Measurements from ENCODE around the gene TMEM184B. TPM values are rescaled to one million over a fixed set of nuclear protein-coding genes. Genes with fewer than 3 reads are reported as not detected.

The TMEM184B gene
- total RNA-seq, 4 donors from 2014 or later: 18.7 to 88.4 (median 41.1) TPM

GRCh38 chr22:38300197-38300945 lies 27.6 kb upstream of the TMEM184B start:
- in situ Hi-C loops (cut with MboI; ENCODE audit: low pct_ligation_motif_present in 1 of 4, low pct_unique_long_range_greater_than_20kb in 1 of 4, low sequenced_read_pairs in 3 of 4): loop anchor here in 1 of 4 donors (25.0 kb wide), 1 partner anchor 112 kb away; no protein-coding TSS in a partner anchor
- 84% methylated on average over 26 of the region's 26 CpGs; no CpG with 5 or more reads in 1 of the 2 donors for WGBS, 2 donors (ENCODE audit: low coverage in 1 of 2)
- intact Hi-C loops (cut with DNase I; ENCODE audit: low total_unique reads): no loop called here

GRCh38 chr22:38299770-38300102 lies 26.9 kb upstream of the TMEM184B start:
- no peaks in the 10 kb centered on the region for H3K27me3 ChIP-seq
- in situ Hi-C loops (cut with MboI; ENCODE audit: low pct_ligation_motif_present in 1 of 4, low pct_unique_long_range_greater_than_20kb in 1 of 4, low sequenced_read_pairs in 3 of 4): loop anchor here in 1 of 4 donors (25.0 kb wide), 1 partner anchor 113 kb away; no protein-coding TSS in a partner anchor
- no peaks in the 10 kb centered on the region for H3K9me3 ChIP-seq
- 87% methylated on average over 3 to 12 of the region's 12 CpGs for WGBS, 2 donors (ENCODE audit: low coverage in 1 of 2)
- H3K27ac ChIP-seq: no peak overlapping the region
- peaks cover 0 to 16% (median 8%) of the 10 kb centered on the region in 4 donors for H3K4me1 ChIP-seq
- intact Hi-C loops (cut with DNase I; ENCODE audit: low total_unique reads): no loop called here
- DNase-seq: no peak
- H3K4me3 ChIP-seq: no peak overlapping the region
- no peak for TF ChIP-seq EP300 (IDR thresholded peaks at IDR 0.05; ENCODE audit: low read depth)
- no peak for TF ChIP-seq POLR2A (IDR thresholded peaks at IDR 0.05)
- no peak for TF ChIP-seq POLR2AphosphoS5 (IDR thresholded peaks at IDR 0.05)
- no peak for TF ChIP-seq CTCF (IDR thresholded peaks at IDR 0.05)
- H3K36me3 ChIP-seq: peaks cover 0 to 78% (median 33%) of the 10 kb centered on the region in 4 donors

More at GRCh38 chr22:38300197-38300945, 27.6 kb upstream of the TMEM184B start:
- Histone ChIP-seq H3K27me3 (no peaks in the 10 kb centered on the region), H3K36me3 (peaks cover 0 to 73% (median 33%) of the 10 kb centered on the region in 4 donors), H3K9me3 (no peaks in the 10 kb centered on the region), H3K27ac (no peak overlapping the region), H3K4me3 (no peak overlapping the region), H3K4me1 (peaks cover 1 to 21% (median 10%) of the 10 kb centered on the region in 4 donors)
- TF ChIP-seq EP300 (IDR thresholded peaks at IDR 0.05; ENCODE audit: low read depth) (no peak), POLR2AphosphoS5 (IDR thresholded peaks at IDR 0.05) (no peak), POLR2A (IDR thresholded peaks at IDR 0.05) (no peak), CTCF (IDR thresholded peaks at IDR 0.05) (no peak)
- DNase-seq: no peak

GRCh38 chr22:38298312-38299005 lies 25.6 kb upstream of the TMEM184B start:
- Histone ChIP-seq H3K9me3 (no peaks in the 10 kb centered on the region), H3K36me3 (peaks cover 0 to 78% (median 33%) of the 10 kb centered on the region in 4 donors), H3K27ac (no peak overlapping the region), H3K4me1 (peaks cover 0 to 4% (median 0%) of the 10 kb centered on the region in 4 donors), H3K27me3 (no peaks in the 10 kb centered on the region), H3K4me3 (no peak overlapping the region)
- DNase-seq: no peak
- intact Hi-C loops (cut with DNase I; ENCODE audit: low total_unique reads): no loop called here
- TF ChIP-seq CTCF (IDR thresholded peaks at IDR 0.05) (peak; percentile 26 to 44 (median 40)), EP300 (IDR thresholded peaks at IDR 0.05; ENCODE audit: low read depth) (no peak)
- WGBS, 2 donors (ENCODE audit: low coverage in 1 of 2): 86% methylated on average over 23 of the region's 25 CpGs; no CpG with 5 or more reads in 1 of the 2 donors
- in situ Hi-C loops (cut with MboI; ENCODE audit: low pct_ligation_motif_present in 1 of 4, low pct_unique_long_range_greater_than_20kb in 1 of 4, low sequenced_read_pairs in 3 of 4): no loop called here

- Histone ChIP-seq H3K4me1 (no peaks in the 10 kb centered on the region), H3K36me3 (peaks cover 0 to 64% (median 27%) of the 10 kb centered on the region in 4 donors), H3K27me3 (no peaks in the 10 kb centered on the region), H3K4me3 (no peak overlapping the region), H3K9me3 (no peaks in the 10 kb centered on the region), H3K27ac (no peak overlapping the region)
- intact Hi-C loops (cut with DNase I; ENCODE audit: low total_unique reads): no loop called here
- in situ Hi-C loops (cut with MboI; ENCODE audit: low pct_ligation_motif_present in 1 of 4, low pct_unique_long_range_greater_than_20kb in 1 of 4, low sequenced_read_pairs in 3 of 4): no loop called here
- no peak for DNase-seq
- whole genome bisulfite sequencing, 2 donors (ENCODE audit: low coverage in 1 of 2): 75% methylated on average over 4 of the region's 4 CpGs; no CpG with 5 or more reads in 1 of the 2 donors
- TF ChIP-seq POLR2A (IDR thresholded peaks at IDR 0.05) (no peak), EP300 (IDR thresholded peaks at IDR 0.05; ENCODE audit: low read depth) (no peak), CTCF (IDR thresholded peaks at IDR 0.05) (no peak), POLR2AphosphoS5 (IDR thresholded peaks at IDR 0.05) (no peak)
Measured at GRCh38 chr22:38296372-38296771, 23.6 kb upstream of the TMEM184B start.
